ENCODE measurements around the gene KRTAP26-1. TPM values are rescaled to one million over a fixed set of nuclear protein-coding genes. Genes with fewer than 3 reads are reported as not detected.

KRTAP26-1 gene
- total RNA-seq, 1 donor from 2014 or later = not detected

GRCh38 chr21:30271611-30272010, 48.5 kb downstream of the KRTAP26-1 start:
- intact Hi-C loops (cut with micrococcal nuclease) = no loop called here

- intact Hi-C loops (cut with micrococcal nuclease) = no loop called here
Observed at GRCh38 chr21:30271156-30271555, 49.0 kb downstream of the KRTAP26-1 start.

- intact Hi-C loops (cut with micrococcal nuclease) = no loop called here
Observed at GRCh38 chr21:30269803-30270530, 50.1 kb downstream of the KRTAP26-1 start.

Other genes with a start within 250 kb of the KRTAP26-1 start
- not detected in 2 replicates for gene CLDN17, start 153.5 kb downstream of the KRTAP26-1 start, total RNA-seq
- not detected in 2 replicates for gene CLDN8, start 104.2 kb downstream of the KRTAP26-1 start, total RNA-seq
- gene KRTAP24-1, start 37.4 kb downstream of the KRTAP26-1 start, total RNA-seq = not detected in 2 replicates
- gene KRTAP25-1, start 30.8 kb downstream of the KRTAP26-1 start, total RNA-seq = not detected in 2 replicates
- not detected in 2 replicates for gene KRTAP27-1, start 17.4 kb upstream of the KRTAP26-1 start, total RNA-seq
- gene KRTAP23-1, start 28.3 kb upstream of the KRTAP26-1 start, total RNA-seq = not detected in 2 replicates
- not detected in 2 replicates for gene KRTAP13-2, start 52.0 kb upstream of the KRTAP26-1 start, total RNA-seq
- gene KRTAP13-1, start 75.7 kb upstream of the KRTAP26-1 start, total RNA-seq = not detected in 2 replicates
- gene KRTAP13-3, start 105.6 kb upstream of the KRTAP26-1 start, total RNA-seq = not detected in 2 replicates
- gene KRTAP13-4, start 109.9 kb upstream of the KRTAP26-1 start, total RNA-seq = not detected in 2 replicates
- gene KRTAP15-1, start 120.0 kb upstream of the KRTAP26-1 start, total RNA-seq = not detected in 2 replicates
- not detected in 2 replicates for gene KRTAP19-1, start 160.1 kb upstream of the KRTAP26-1 start, total RNA-seq
- not detected in 2 replicates for gene KRTAP19-2, start 167.1 kb upstream of the KRTAP26-1 start, total RNA-seq
- not detected in 2 replicates for gene KRTAP19-3, start 171.7 kb upstream of the KRTAP26-1 start, total RNA-seq
- gene KRTAP19-4, start 176.8 kb upstream of the KRTAP26-1 start, total RNA-seq = not detected in 2 replicates
- gene KRTAP19-5, start 181.8 kb upstream of the KRTAP26-1 start, total RNA-seq = not detected in 2 replicates
- not detected in 2 replicates for gene KRTAP19-6, start 221.5 kb upstream of the KRTAP26-1 start, total RNA-seq
- gene KRTAP19-7, start 241.0 kb upstream of the KRTAP26-1 start, total RNA-seq = not detected in 2 replicates